Body of pancreas (tissue), 4 donors: ENCODE measurements around the gene CDC37.

Experiments used
- POLR2A ChIP-seq, 3 donors: fragments of 450-650 bp; IDR thresholded peaks; one replicate each; pipeline ENCODE4 v1.6.1; 2016; ENCODE audit warnings: antibody characterized with exemption in 3 of 3, mild to moderate bottlenecking in 2 of 3
- TF ChIP-seq, protein P1 (sequence below), 7 experiments: fragments of 450-650 bp in 4 of 7; fragments of 200-600 bp in 3 of 7; sonication (generic) in 3 of 7; IDR thresholded peaks; one replicate each; pipeline ENCODE4 v1.5.1; 2016 to 2019; ENCODE audit warnings: antibody characterized with exemption in 7 of 7

GRCh38 chr19:10430505-10431253 lies 27.3 kb upstream of the CDC37 start:
- TF ChIP-seq, protein P1, sequence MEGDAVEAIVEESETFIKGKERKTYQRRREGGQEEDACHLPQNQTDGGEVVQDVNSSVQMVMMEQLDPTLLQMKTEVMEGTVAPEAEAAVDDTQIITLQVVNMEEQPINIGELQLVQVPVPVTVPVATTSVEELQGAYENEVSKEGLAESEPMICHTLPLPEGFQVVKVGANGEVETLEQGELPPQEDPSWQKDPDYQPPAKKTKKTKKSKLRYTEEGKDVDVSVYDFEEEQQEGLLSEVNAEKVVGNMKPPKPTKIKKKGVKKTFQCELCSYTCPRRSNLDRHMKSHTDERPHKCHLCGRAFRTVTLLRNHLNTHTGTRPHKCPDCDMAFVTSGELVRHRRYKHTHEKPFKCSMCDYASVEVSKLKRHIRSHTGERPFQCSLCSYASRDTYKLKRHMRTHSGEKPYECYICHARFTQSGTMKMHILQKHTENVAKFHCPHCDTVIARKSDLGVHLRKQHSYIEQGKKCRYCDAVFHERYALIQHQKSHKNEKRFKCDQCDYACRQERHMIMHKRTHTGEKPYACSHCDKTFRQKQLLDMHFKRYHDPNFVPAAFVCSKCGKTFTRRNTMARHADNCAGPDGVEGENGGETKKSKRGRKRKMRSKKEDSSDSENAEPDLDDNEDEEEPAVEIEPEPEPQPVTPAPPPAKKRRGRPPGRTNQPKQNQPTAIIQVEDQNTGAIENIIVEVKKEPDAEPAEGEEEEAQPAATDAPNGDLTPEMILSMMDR (IDR thresholded peaks at IDR 0.05), result no peak
- peak; percentile 30 to 47 (median 45) for TF ChIP-seq POLR2A (IDR thresholded peaks at IDR 0.05)
